ENCODE results near the gene TRAF3.
"Not testable (repeated sequence)": the region's sequence is repeated elsewhere in the genome, so short reads cannot be mapped to it uniquely, and the experiment has no call there.

TRAF3 gene

DNA sequence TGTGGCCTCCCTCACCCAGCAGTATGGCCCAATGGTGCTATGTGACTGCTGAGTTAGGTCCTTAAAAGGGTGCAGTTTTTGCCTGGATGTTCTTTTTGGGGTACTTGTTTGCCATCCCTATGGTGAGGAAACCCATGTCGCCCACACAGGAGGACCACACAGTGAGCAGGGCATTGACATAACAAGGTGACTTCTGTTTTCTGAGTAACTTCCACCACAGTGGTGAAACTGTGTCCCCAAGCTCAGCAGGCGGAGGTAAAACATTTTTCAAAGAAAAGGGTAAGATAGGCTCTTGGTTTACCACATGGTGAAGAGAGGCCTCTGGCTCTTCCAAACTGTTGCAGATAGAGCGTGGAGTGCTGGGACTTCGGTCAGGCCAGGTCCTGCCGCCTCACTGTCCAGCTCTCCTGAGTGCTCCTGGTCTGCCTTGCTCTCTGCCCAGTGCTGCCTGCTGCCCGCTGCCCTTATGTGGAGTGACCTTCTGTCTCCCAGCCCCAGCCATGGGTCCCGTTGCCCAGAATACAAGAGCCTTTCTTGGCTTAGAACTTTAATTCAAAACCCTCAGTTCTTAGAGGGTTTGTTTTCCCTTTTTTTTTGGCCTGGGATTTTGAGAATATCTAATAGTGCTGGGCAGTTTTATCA lies 54.0 kb downstream of the TRAF3 start:
- no peak for DNase-seq

DNA sequence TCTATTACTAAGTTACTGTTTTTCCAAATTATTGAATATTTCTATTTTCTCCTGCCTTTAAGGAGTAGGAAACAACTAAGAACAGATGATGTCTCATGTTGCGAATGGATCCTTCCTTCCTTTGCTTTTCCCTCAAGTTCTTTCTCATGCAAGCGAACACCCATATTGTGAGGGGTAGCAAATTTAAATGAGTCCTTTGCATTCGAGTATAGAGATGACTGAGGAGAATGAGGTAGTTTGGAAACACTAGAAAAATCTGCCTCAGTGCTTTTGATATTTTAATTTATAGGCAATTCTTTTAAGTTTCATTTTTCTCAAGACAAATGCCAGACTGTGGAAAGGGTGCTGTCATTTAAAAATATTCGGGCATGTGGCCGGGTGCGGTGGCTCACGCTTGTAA lies 56.1 kb downstream of the TRAF3 start:
- DNase-seq, result no peak

DNA sequence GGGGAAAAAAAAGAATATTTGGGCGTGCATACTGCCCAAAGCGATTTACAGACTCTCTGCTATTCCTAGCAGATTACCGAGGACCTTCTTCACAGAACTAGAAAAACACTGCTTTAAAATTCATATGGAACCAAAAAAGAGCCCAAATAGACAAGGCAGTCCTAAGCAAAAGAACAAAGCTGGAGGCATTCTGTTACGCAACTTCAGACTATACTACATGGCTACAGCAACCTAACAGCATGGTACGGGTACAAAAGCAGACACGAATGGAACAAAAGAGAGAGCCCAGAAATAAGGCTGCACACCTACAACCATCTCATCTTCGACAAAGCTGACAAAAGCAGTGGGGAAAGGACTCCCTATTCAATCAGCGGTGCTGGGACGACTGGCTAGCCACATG lies 56.7 kb downstream of the TRAF3 start:
- DNase-seq, result no peak

DNA sequence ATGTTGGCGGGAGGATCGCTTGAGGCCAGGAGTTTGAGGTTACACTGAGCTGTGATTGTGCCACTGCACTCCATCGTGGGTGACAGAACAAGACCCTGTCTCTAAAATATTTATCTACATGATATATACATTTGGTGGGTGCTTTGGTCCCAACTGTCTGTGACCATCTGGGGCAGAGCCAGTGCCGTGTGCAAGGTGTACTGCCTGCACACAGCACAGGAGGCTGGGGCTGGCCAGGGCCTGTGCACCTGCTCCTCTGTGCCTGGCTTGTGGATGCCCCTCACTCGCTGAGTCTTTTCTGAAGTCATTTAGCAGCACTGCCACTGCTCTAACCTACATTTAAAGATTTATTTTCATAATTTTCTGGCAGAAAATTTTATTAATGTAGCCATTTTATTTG lies 58.7 kb downstream of the TRAF3 start:
- no peak for DNase-seq

DNA sequence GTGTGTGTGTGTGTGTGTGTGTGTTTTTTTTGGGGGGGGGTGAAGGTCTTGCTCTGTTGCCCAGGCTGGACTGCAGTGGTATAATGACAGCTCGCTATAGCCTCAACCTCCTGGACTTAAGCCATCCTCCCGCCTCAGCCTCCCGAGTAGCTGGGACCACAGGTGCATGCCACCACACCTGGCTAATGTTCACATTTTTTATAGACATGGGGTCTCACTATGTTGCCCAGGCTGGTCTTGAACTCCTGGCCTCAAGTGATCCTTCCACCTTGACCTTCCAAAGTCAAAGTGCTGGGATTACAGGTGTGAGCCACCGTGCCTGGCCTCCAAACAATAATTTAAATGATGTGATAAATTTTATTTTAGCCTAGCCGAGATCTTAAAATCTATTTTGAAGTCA lies 59.9 kb downstream of the TRAF3 start:
- DNase-seq, result not testable (repeated sequence)

DNA sequence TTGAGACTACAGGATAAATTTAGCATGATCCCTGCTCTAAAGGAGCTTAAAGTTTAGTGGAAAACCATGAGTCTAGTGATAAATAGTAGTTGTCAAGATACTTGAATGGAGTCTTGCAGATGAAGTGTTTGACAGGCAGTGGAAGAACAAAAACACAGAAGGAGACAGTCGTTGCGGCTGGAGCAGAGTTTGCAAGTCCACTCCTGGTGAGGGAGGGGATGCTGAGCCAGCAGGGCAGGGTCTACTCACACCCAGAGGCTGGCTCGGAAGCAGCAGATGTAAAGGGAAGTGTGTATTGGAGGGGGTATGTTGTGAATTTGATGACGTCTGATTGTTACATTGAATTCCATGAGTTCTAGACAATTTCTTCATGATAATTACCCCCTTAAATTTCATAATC lies 61.3 kb downstream of the TRAF3 start:
- no peak for DNase-seq

DNA sequence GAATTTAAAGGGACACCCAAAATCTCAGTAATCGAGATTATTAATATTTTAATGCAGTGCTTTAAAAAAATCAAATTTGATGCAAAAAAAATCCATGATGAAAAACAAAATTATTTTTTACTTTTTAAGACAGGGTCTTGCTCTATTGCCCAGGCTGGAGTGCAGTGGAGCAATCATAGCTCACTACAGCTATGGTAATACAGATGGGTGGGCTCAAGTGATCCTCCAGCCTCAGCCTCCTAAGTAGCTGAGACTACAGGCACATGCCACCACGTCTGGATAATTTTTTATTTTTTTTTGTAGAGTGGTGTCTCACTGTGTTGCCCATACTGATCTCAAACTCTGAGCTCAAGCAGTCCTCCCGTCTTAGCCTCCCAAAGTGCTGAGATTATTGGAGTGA lies 62.9 kb downstream of the TRAF3 start:
- DNase-seq, result no peak

DNA sequence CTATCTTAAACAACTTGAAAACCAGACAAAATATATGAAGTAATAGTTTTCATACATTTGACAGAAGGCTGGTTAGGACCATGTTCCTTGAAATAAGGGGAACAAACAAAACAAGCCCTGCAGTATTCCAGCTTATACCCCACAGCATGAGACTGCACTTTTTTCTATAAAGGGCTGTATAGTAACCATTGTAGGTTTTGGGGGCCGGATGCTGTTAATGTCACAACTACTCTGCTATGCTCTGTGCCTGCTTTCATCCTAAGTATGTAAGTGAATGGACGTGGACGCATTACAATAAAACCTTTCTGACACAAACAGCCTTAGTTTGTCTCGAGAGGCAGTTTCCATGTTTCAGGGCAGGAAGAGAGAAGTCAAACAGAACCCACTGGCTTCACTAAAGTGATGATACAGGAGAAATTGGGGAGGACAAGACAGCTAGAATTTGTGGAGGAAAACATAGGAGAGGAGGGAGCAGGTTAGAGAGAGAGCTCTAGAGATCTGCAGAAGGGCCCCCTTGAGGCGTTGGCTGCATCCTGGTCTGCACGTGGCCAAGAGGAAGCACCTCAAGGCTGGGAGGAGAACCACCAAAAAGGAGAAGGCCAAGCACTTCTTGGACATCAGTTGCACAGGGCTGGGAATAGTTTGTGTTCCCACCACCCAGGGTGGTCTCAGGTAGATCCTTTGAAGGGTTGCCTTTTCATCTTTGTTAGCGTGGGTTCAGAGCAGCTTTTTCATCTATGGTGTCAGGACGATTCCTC lies 63.7 kb downstream of the TRAF3 start:
- DNase-seq, result no peak

DNA sequence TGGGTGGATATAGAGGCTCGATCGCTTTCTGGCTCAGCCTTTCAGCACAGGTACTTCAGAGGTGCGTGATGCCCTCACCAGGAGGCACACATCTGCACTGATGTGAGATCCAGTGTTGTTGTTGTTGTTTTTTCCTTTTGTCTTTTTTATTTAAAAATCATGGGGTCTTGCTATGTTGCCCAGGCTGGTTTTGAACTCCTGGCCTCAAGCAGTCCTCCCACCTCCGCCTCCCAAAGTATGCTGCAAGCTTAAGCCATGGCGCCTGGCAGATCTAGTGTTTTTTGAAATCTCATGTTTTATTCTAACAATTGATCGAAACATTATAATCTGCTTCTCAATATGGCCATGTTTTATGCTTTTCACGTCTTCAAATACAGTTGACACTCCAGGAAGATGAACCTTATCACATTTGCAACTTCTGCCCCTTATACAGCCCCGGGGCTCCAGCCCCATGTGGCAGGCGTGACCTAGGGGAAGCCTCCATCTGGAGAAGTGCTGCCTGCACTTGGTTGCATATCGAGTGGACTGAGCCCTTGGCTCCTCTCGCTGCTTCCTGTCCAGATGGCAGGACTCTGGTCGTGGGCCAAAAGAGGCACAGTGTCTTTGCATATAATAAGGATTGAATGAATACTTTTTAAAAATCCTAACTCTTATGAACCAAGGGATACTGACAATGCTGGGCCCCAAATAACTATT lies 71.7 kb downstream of the TRAF3 start:
- DNase-seq, result peak; percentile 31

DNA sequence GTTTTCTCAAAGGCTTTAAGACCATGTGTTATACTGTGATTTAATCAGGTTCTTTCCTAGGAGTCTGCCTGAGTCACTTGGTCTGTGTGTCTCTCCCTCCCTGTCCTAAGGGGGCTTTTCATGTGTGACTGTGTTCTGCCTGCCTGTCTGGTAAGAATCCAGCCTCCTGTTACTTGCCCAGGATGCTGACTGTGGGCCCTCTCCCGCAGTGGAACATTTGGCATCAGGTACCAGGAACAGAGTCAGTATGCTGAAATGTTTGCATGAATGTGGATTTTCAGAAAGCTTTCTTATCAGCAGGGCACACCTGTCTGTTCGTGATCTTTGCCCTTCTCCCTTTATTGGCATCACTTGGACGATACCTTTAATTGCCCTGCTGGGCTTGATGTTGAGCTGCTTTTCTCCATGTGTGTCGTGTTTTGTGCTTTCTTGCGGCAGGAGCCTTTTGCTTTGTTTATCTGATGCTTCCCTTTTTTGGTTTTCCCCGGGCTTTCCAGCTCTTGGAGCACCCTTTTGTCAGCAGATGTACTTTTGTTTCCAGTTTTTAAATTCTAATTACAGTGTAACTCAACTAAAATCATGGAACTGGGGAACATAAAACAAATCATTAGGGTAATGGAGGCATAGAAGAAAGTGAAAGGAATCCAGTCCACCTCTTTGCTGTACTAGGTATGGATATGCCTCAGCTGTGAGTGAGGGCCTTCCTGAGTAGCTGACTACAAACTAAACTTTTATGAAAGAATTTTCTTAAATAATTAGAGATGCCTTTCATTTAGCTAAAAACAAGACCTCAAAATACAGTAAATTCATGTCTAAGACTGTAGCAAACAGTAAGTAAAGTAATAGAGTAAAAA lies 72.5 kb downstream of the TRAF3 start:
- peak; percentile 50 for DNase-seq

DNA sequence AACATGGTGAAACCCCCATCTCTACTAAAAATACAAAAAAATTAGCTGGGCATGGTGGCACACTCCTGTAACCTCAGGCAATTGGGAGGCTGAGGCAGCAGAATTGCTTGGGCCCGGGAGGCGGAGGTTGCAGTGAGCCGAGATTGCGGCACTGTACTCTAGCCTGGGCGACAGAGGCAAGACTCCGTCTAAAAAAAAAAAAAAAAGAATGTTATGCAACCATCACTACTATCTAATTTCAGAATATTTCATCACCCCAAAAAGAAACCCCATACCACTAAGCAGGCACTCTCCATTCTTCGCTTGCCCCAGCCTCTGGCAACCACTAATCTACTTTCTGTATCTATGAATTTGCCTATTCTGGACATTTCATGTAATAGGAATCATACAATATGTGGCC lies 76.4 kb downstream of the TRAF3 start:
- no peak for DNase-seq

DNA sequence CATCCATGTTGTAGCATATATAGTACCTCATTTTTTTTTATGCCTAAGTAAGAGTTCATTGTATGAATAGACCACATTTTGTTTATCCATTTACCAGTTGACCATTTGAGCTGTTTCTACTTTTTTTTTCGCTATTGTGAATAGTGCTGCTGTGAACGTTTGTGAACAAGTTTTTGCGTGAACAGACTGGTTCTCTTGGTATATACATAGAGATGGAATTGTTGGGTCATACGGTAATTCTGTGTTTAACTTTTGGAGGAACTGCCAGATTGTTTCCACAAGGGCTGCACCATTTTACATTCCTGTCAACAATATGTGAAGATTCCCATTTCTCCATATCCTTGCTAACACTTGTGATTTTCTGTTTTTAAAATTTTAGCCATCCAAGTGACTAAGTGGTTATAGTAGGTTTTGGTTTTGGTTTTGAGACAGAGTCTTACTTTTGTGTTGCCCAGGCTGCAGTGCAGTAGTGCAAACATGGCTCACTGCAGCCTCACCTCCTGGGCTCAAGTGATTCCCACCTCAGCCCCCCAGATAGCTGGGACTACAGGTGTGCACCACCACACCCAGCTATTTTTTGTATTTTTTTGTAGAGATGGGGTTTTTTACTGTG lies 76.9 kb downstream of the TRAF3 start:
- DNase-seq, result no peak

DNA sequence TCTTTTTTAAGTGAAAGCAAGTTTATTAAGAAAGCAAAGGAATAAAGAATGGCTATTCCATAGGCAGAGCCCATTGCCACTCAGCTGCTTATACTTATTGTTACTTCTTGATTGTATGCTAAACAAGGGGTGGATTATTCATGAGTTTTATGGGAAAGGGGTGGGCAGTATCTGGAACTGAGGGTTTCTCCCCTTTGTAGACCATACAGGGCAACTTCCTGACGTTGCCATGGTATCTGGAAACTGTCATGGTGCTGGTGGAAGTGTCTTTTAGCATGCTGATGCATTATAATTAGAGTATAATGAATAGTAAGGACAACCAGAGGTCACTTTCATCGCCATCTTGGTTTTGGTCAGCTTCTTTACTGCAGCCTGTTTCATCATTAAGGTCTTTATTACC lies 78.9 kb downstream of the TRAF3 start:
- no peak for DNase-seq

DNA sequence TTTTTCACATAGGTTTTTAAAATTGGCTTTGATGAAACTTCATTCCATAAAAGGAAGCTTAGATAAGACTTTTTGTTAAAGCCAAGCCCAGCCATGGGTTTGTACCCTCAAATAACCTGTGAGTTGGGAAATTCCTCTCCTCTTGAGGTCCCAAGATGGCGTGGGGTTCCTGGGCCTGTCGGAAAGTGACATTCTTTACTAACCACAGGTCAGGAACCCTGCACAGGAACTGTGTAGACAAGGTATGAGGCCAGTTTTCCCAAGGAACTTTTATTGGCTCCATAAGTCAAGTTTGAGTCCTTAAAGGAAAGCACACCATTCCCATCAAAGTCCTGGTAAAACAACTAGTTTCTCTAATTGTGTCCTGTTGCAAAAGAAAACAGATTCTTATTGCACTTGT lies 80.2 kb downstream of the TRAF3 start:
- no peak for DNase-seq

DNA sequence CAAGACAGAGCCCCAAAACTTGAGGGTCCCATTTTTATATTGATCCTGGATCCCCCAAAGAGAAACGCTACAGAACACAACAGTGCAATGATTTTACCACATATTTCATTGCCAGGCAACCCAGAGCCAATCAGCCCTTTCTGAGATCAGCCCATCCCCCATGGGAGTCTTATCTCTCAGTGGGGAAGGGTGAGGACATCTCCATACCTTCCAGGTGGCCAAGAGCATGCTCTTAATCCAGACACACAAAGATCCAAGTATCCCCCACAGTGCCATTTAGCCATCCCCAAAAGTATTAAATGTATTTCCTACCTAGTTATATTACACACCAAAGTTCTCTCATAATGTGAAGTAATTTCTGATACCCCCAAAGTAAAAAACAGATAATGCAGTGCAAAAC lies 82.7 kb downstream of the TRAF3 start:
- no peak for DNase-seq

DNA sequence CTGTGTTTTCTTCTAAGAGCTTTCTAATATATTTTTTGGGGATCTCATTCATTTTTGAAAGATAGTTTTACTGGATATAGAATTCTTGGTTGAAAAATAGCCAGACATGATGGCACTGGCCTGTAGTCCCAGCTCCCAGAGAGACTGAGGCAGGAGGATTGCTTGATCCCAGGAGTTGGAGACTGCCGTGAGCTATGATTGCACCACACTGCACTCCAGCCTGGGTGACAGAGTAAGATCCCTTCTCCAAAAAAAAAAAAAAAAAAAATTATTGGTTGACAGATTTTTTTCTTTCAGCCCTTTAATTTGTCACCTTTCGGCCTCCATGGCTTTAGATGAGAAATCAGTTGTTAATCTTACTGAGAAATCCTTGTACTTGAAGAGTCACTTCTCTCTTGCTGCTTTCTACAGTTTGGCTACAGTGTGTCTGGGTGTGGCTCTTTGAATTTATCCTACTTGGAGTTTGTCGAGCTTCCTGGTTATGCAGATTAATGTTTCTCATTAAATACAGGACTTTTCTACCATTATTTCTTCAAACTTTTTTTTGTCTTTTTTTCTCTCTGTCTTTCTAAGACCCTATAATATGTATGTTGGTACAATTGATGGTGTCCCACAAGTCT lies 85.0 kb downstream of the TRAF3 start:
- no peak for DNase-seq

DNA sequence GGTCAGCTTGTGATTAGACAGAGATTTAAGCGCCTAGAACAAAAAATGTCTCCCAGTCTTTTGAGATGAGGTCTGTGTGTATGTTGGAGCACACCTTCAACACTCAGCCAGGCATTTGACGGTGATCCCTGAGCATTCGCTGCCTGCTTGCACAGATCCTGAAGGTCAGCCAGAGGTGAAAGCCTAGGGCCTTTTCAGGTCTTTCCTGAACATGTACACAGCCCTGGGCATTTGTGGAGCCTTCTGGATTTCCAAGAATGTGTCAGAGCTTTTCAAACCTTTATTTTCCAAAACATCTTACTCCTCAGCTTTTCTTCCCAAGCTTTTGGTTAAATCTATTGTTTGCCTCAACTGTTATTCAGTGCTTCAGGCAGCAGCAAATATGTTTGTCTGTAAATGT lies 86.1 kb downstream of the TRAF3 start:
- DNase-seq, result no peak

DNA sequence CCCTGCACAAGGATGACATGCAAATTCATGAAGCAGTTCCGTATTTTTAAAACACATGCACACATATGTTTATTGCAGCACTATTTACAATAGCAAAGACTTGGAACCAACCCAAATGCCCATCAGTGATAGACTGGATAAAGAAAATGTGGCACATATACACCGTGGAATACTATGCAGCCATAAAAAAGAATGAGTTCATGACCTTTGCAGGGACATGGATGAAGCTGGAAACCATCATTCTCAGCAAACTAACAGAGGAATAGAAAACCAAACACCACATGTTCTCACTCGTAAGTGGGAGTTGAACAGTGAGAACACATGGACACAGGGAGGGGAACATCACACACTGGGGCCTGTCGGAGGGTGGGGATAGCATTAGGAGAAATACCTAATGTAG lies 88.7 kb downstream of the TRAF3 start:
- not testable (repeated sequence) for DNase-seq

DNA sequence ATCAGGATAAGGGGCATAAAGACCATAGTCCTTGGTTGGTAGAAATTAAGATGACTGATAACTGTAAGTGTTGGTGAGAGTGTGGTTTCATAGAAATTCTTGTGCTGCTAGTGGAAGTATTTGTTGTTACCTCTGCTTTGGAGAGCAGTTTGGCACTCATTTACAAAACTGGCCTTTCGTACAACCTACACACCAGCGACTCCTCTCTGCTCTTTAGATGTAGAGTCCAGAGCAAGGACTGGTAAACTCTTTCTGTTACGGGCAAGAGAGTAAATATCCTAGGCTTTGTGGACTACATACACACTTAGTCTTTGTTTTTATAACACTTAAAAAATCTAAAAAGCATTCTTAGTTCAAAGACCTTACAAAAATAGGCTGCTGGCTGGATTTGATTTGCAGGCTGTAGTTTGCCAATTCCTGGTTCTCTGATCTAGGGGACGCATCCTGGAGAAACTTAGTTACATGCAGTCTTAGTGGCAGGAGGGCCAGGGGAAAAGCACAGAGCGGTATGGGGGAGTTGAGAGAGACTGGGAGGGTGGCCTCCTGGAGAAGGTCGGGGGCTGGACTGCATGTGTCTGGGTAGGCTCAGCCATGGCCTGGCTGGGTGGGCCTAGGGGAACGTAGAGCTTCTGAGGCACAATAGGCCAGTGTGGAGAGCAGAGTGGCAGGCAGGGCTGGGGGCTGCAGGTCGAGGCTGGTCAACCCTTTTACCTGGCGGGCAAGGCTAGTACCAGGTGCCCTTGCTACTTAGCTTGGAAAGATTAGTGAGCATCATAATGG lies 89.9 kb downstream of the TRAF3 start:
- no peak for DNase-seq

DNA sequence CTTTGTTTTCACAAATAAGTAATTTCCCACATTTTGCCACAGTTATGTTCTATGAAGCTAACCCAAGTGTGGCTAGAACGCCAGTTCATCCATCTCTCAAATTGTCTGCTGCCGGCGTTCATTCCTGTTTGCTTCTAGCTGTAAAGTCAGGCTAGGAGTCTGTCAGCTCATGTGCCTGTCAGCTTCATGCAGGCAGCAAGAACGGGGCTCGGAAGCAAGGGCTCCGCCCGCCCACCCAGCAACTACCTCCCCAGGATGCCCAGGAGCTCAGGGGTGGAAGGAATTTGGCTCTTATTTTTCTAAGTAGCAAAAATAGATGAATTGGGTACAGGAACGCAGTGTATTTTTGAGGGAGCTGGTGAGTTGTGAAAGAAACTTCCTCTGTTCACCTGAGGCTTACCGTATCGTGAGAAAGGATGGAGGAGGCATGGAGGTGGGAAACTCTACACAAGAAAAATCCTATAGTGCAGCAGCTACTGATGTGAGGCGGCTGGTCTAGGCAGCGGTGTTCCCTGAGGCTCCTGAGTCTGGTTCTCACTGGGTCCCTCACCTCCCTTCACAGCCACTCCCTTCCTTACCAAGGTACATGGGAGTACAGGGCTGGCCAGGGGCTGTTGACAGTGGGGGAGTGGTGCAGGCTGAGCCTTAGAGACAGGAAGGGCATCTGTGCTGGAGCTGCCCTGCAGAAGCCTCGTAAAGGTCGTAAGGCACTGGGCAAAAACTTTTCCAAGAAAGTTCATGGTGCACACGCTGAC lies 90.8 kb downstream of the TRAF3 start:
- no peak for DNase-seq
